DOHH2 (cell line): Measurements from ENCODE around the gene ZNF296.

Experiments used
- CTCF ChIP-seq: fragments of 200-600 bp; sonication (generic); IDR thresholded peaks from one replicate; pipeline ENCODE4 v1.5.1; 2014; ENCODE audit warnings: antibody characterized with exemption, mild to moderate bottlenecking, low read depth, low read length; ENCODE audit not compliant: poor library complexity, severe bottlenecking
- EZH2phosphoT487 ChIP-seq: fragments of 200-600 bp; sonication (generic); IDR thresholded peaks from 2 replicates; pipeline ENCODE4 v1.6.1; 2017; ENCODE audit warnings: borderline replicate concordance, mild to moderate bottlenecking, antibody characterized with exemption, low read length, moderate library complexity, mixed read lengths

GRCh38 chr19:45113628-45114027 lies 37.4 kb upstream of the ZNF296 start:
- TF ChIP-seq CTCF: no peak
- no peak for TF ChIP-seq EZH2phosphoT487
